Aorta (tissue), 5 donors: ENCODE results near the gene CCDC122. TPM values are rescaled to one million over a fixed set of nuclear protein-coding genes. Genes with fewer than 3 reads are reported as not detected.

Source experiments
- ATAC-seq: fragments of 200-7000 bp; cut with Tn5 transposase; one replicate; pipeline ENCODE4 v1.9.1; 2022; ENCODE audit warnings: moderate library complexity; ENCODE audit not compliant: low FRiP score
- DNase-seq, 2 donors: peaks; one replicate each; pipeline ENCODE4 v3.0.0-alpha.2; 2020
- H3K27ac ChIP-seq, 2 donors: one replicate each; pipeline ENCODE4 v1.5.1; 2013; ENCODE audit warnings: low read length in 2 of 2, mild to moderate bottlenecking in 2 of 2, moderate library complexity in 2 of 2, control low read depth in 1 of 2, inconsistent platforms in 1 of 2, low read depth in 1 of 2
- H3K27me3 ChIP-seq, 2 donors: one replicate each; pipeline ENCODE4 v1.6.1; 2013; ENCODE audit warnings: control low read depth in 1 of 2, low read length in 1 of 2, mild to moderate bottlenecking in 1 of 2, moderate library complexity in 1 of 2; ENCODE audit not compliant: insufficient read depth in 2 of 2, control insufficient read depth in 1 of 2
- H3K36me3 ChIP-seq, 2 donors: one replicate each; pipeline ENCODE4 v1.6.1; 2013; ENCODE audit warnings: control low read depth in 1 of 2, low read length in 1 of 2, mild to moderate bottlenecking in 1 of 2; ENCODE audit not compliant: insufficient read depth in 2 of 2, control insufficient read depth in 1 of 2
- H3K4me1 ChIP-seq, 2 donors: one replicate each; pipeline ENCODE4 v1.6.1; 2013; ENCODE audit warnings: low read length in 2 of 2, control low read depth in 1 of 2, mild to moderate bottlenecking in 1 of 2, moderate library complexity in 1 of 2; ENCODE audit not compliant: insufficient read depth in 2 of 2, control insufficient read depth in 1 of 2
- H3K4me3 ChIP-seq, 2 donors: one replicate each; pipeline ENCODE4 v1.5.1; 2013; ENCODE audit warnings: low read length in 2 of 2, control low read depth in 1 of 2, mild to moderate bottlenecking in 1 of 2
- H3K9me3 ChIP-seq: one replicate; pipeline ENCODE4 v1.6.1; 2013; ENCODE audit warnings: mild to moderate bottlenecking, low read length; ENCODE audit not compliant: control insufficient read depth
- WGBS, 2 donors: extraction: QIAGEN DNeasy Blood & Tissue Kit; methylation state at CpG; one replicate each; pipeline ENCODE4 v1.1.7; 2013; 5-methylcytosine and 5-hydroxymethylcytosine counted together
- intact Hi-C, 2 donors: fragments of 100-400 bp; cut with DNase I; formaldehyde crosslinking; loops; one replicate each; pipeline versions ENCODE4 v1.14.2 to v1.15.0; 2022
- polyA plus RNA-seq, 2 donors: library from polyadenylated mRNA; stranded (reverse); fragments of 200-250 nt; gene quantifications; one replicate each; pipeline ENCODE4 v1.2.3, GENCODE V29; 2013
- total RNA-seq, 2 donors: library from RNA; stranded (reverse); fragmentation: NEBNext Ultra II Directional; extraction: Animal tissue kit (Norgen Biotek cat#: 25700); gene quantifications; one replicate each; pipeline ENCODE4 v1.2.1, GENCODE V29; 2021
- donor health status: healthy with polysubstance abuse.
- donor health status: Bipolar disorder and iron deficiency.
- donor health status: DM: no; HTN: no; CAD: no.
- donor health status: DM: no; HTN: no; CAD: no.
- donor health status: DM: yes; HTN: yes; CAD: no.

The CCDC122 gene
- total and polyA plus RNA-seq, 4 donors: 3.1 to 8.6 (median 4.9) TPM

DNA sequence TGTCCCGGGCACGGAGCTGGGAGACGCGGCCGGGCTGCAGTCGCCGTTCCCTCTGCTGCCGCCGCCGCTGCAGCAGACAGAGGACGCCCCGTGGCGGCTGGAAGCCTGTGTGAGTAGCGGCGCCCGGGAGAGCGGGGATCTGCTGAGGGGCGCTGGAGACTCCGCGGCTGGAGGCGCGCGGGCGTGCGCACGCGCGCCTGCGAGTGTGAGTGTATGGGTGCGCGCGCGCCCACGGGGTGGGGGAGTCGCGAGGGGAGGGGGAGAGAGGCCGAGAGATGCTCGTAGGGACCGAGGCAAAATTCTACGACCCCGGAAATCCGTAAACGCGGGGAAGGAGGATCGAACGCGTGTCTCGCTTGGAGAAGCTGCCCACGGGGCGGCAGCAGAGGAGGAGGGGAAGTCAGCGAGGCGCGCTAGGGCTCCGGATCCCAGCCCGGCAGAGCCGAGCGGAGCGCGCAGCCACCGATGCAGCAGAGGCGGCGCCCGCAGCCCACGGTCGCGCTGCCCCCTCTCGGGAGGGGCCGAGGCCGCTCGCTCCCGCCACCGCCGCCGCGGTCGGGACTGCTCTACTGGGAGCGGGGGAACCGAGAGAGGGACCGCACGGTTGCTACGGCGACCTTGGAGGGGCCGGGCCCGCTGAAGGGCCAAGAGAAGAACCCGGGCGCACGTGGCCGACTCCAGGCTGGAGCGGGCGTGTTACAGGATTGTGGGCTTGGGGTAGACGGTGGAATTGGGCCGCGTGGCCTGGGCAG, 92.6 kb downstream of the CCDC122 start, which contains the start of gene ENOX1:
Gene ENOX1, minus strand, starts transcription at position 207 of the 752 bp plus-strand sequence.
- intact Hi-C loops: no loop called here
- H3K27me3 ChIP-seq: no peaks in the 10 kb centered on the region
- H3K4me3 ChIP-seq: peak within 1 kb of the TSS; percentile 56 to 81
- H3K4me1 ChIP-seq: no peaks in the 10 kb centered on the region
- H3K27ac ChIP-seq: no peak within 1 kb of the TSS
- DNase-seq (peak; percentile 67 to 80), ATAC-seq (peak; percentile 83)
- WGBS, 2 donors: 0 to 1% methylated on average over 73 to 93 of the region's 93 CpGs
- no peaks in the 10 kb centered on the region for H3K36me3 ChIP-seq
- no peaks in the 10 kb centered on the region for H3K9me3 ChIP-seq

DNA sequence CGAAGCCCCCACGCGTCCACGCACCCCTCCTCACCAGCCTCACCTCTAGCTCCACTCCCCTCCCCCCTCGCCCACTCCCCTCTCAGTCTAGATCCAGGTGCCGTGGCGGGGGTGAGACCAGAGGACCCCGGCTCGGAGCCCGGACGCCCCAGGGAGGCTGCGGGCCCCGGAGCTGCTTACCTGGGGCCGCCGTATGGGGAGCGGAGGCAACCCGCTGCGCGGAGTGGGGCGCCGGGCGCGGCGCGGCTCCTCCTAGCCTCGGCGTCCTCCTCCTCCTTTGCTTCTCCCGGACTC, 93.1 kb downstream of the CCDC122 start:
- Histone ChIP-seq H3K36me3 (no peaks in the 10 kb centered on the region), H3K4me3 (peak overlapping the region; percentile 56 to 81), H3K27ac (no peak overlapping the region), H3K4me1 (no peaks in the 10 kb centered on the region), H3K27me3 (no peaks in the 10 kb centered on the region), H3K9me3 (no peaks in the 10 kb centered on the region)
- intact Hi-C loops: no loop called here
- ATAC-seq (peak; percentile 43), DNase-seq (no peak)
- 0 to 1% methylated on average over 24 to 28 of the region's 28 CpGs for WGBS, 2 donors

Other genes with a start within 250 kb of the CCDC122 start
- gene ENOX1, start 92.8 kb downstream of the CCDC122 start, total RNA-seq: 1 to 10 TPM; 1.4 to 2.2 TPM
- under 1 TPM in 1 of 2 donors, not detected in 1; 0.15 TPM for gene ENOX1, start 92.8 kb downstream of the CCDC122 start, polyA plus RNA-seq
- gene LACC1, start 164 bp upstream of the CCDC122 start, total RNA-seq: 1 to 10 TPM; 8.2 to 9.4 TPM
- 10 to 100 TPM in 1 of 2 donors, 1 to 10 TPM in 1; 5.3 to 12.3 TPM for gene LACC1, start 164 bp upstream of the CCDC122 start, polyA plus RNA-seq